ENCODE data around the gene CDCA7L. TPM values are rescaled to one million over a fixed set of nuclear protein-coding genes. Genes with fewer than 3 reads are reported as not detected.
A peak's percentile ranks its signal among the peaks of the same experiment; 100 is the strongest.

The CDCA7L gene
- total and polyA plus RNA-seq, 10 donors = 15.4 to 38.6 (median 30.4) TPM

- TF ChIP-seq CTCF (IDR thresholded peaks at IDR 0.05 in 8 of 11, conservative IDR thresholded peaks at IDR 0.05 in 3 of 11) (no peak), POLR2AphosphoS5 (IDR thresholded peaks at IDR 0.05) (no peak), POLR2A (IDR thresholded peaks at IDR 0.05) (no peak)
- no peak overlapping the region for H3K4me3 ChIP-seq
- no peaks in the 10 kb centered on the region for H3K27me3 ChIP-seq (replicated peaks in 1 of 7)
- H3K27ac ChIP-seq = no peak overlapping the region
- intact Hi-C loops (cut with DNase I; ENCODE audit: low total_unique reads) = no loop called here
- peaks cover 0 to 35% (median 23%) of the 10 kb centered on the region in 6 donors for H3K4me1 ChIP-seq
- no peaks in the 10 kb centered on the region for H3K9me3 ChIP-seq
- DNase-seq = no peak
- H3K36me3 ChIP-seq = no peaks in the 10 kb centered on the region
Observed at GRCh38 chr7:21969822-21970221, 24.1 kb upstream of the CDCA7L start.

GRCh38 chr7:21967598-21968003 is 21.9 kb upstream of the CDCA7L start:
- Histone ChIP-seq H3K27ac (peak overlapping the region in 2 of 8 donors; percentile 30 to 48), H3K36me3 (no peaks in the 10 kb centered on the region), H3K27me3 (replicated peaks in 1 of 7) (no peaks in the 10 kb centered on the region), H3K4me3 (no peak overlapping the region), H3K4me1 (peaks cover 0 to 38% (median 23%) of the 10 kb centered on the region in 6 donors), H3K9me3 (no peaks in the 10 kb centered on the region)
- TF ChIP-seq POLR2A (IDR thresholded peaks at IDR 0.05) (no peak), CTCF (IDR thresholded peaks at IDR 0.05 in 8 of 11, conservative IDR thresholded peaks at IDR 0.05 in 3 of 11) (no peak), POLR2AphosphoS5 (IDR thresholded peaks at IDR 0.05) (no peak)
- intact Hi-C loops (cut with DNase I; ENCODE audit: low total_unique reads) = no loop called here
- WGBS, 5 donors = 21 to 24% (median 23%) methylated on average over 8 of the region's 8 CpGs
- DNase-seq = no peak

GRCh38 chr7:21966271-21966670 is 20.6 kb upstream of the CDCA7L start:
- H3K27ac ChIP-seq = peak overlapping the region in 4 of 8 donors; percentile 32 to 61 (median 48)
- peaks cover 0 to 38% (median 23%) of the 10 kb centered on the region in 6 donors for H3K4me1 ChIP-seq
- H3K9me3 ChIP-seq = no peaks in the 10 kb centered on the region
- H3K36me3 ChIP-seq = no peaks in the 10 kb centered on the region
- H3K27me3 ChIP-seq (replicated peaks in 1 of 7) = no peaks in the 10 kb centered on the region
- H3K4me3 ChIP-seq = no peak overlapping the region
- TF ChIP-seq POLR2AphosphoS5 (IDR thresholded peaks at IDR 0.05) = no peak
- no peak for TF ChIP-seq POLR2A (IDR thresholded peaks at IDR 0.05)
- no peak for TF ChIP-seq CTCF (IDR thresholded peaks at IDR 0.05 in 8 of 11, conservative IDR thresholded peaks at IDR 0.05 in 3 of 11)
- WGBS, 5 donors = 26 to 63% (median 38%) methylated on average over 1 of the region's 1 CpG
- intact Hi-C loops (cut with DNase I; ENCODE audit: low total_unique reads) = no loop called here
- DNase-seq = no peak

GRCh38 chr7:21965291-21965690 is 19.6 kb upstream of the CDCA7L start:
- H3K27ac ChIP-seq = peak overlapping the region in 3 of 8 donors; percentile 45 to 61 (median 51)
- H3K4me1 ChIP-seq = peaks cover 0 to 38% (median 23%) of the 10 kb centered on the region in 6 donors
- H3K4me3 ChIP-seq = no peak overlapping the region
- intact Hi-C loops (cut with DNase I; ENCODE audit: low total_unique reads) = no loop called here
- H3K27me3 ChIP-seq (replicated peaks in 1 of 7) = no peaks in the 10 kb centered on the region
- no peaks in the 10 kb centered on the region for H3K9me3 ChIP-seq
- 63 to 76% (median 68%) methylated on average over 1 of the region's 1 CpG for WGBS, 5 donors
- no peaks in the 10 kb centered on the region for H3K36me3 ChIP-seq
- TF ChIP-seq POLR2A (IDR thresholded peaks at IDR 0.05) = no peak
- no peak for TF ChIP-seq POLR2AphosphoS5 (IDR thresholded peaks at IDR 0.05)
- no peak for TF ChIP-seq CTCF (IDR thresholded peaks at IDR 0.05 in 8 of 11, conservative IDR thresholded peaks at IDR 0.05 in 3 of 11)
- no peak for DNase-seq
